Epithelial cell of proximal tubule (primary cell): ENCODE measurements around the gene MRPS2. TPM values are rescaled to one million over a fixed set of nuclear protein-coding genes. Genes with fewer than 3 reads are reported as not detected.
A peak's percentile ranks its signal among the peaks of the same experiment; 100 is the strongest.

Experiments
- DNase-seq: peaks from one replicate; pipeline ENCODE4 v3.0.0-alpha.2; 2011; ENCODE audit warnings: low read depth
- H3K4me3 ChIP-seq: 2 replicates; pipeline ENCODE4 v1.5.1; 2011; ENCODE audit warnings: low read depth, mild to moderate bottlenecking, low read length
- total RNA-seq: library from RNA; depleted of rRNA; stranded (reverse); fragments of >200 nt; gene quantifications from 2 replicates; pipeline ENCODE4 v1.2.3, GENCODE V29; 2015
- TF ChIP-seq, protein P1 (sequence below): conservative IDR thresholded peaks from 2 replicates; pipeline ENCODE4 v1.5.1; 2012; ENCODE audit warnings: low read depth, mild to moderate bottlenecking, low read length

The MRPS2 gene
- total RNA-seq, 1 donor from 2014 or later: 68.1 TPM

DNA sequence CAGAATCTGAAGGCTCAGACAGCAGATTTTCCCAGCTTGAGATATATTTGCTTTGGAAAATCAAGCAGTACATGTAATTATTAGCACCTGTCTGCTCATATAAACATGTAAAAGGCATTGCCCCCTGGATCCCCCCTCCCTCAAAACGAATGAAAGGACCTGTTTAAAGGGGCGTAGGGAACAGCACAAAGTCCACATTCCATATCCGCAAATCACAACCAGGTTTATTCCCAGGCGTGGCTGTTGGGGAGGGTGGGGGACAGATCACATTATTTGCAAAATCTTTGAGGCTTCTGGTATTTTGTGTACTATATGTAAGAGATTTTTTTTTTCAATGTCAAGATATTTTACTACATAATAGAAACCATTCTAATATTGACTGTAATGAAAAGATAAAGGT, 8.7 kb upstream of the MRPS2 start:
- no peak for DNase-seq
- peak overlapping the region; percentile 22 for H3K4me3 ChIP-seq
- TF ChIP-seq, protein P1, sequence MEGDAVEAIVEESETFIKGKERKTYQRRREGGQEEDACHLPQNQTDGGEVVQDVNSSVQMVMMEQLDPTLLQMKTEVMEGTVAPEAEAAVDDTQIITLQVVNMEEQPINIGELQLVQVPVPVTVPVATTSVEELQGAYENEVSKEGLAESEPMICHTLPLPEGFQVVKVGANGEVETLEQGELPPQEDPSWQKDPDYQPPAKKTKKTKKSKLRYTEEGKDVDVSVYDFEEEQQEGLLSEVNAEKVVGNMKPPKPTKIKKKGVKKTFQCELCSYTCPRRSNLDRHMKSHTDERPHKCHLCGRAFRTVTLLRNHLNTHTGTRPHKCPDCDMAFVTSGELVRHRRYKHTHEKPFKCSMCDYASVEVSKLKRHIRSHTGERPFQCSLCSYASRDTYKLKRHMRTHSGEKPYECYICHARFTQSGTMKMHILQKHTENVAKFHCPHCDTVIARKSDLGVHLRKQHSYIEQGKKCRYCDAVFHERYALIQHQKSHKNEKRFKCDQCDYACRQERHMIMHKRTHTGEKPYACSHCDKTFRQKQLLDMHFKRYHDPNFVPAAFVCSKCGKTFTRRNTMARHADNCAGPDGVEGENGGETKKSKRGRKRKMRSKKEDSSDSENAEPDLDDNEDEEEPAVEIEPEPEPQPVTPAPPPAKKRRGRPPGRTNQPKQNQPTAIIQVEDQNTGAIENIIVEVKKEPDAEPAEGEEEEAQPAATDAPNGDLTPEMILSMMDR: no peak

DNA sequence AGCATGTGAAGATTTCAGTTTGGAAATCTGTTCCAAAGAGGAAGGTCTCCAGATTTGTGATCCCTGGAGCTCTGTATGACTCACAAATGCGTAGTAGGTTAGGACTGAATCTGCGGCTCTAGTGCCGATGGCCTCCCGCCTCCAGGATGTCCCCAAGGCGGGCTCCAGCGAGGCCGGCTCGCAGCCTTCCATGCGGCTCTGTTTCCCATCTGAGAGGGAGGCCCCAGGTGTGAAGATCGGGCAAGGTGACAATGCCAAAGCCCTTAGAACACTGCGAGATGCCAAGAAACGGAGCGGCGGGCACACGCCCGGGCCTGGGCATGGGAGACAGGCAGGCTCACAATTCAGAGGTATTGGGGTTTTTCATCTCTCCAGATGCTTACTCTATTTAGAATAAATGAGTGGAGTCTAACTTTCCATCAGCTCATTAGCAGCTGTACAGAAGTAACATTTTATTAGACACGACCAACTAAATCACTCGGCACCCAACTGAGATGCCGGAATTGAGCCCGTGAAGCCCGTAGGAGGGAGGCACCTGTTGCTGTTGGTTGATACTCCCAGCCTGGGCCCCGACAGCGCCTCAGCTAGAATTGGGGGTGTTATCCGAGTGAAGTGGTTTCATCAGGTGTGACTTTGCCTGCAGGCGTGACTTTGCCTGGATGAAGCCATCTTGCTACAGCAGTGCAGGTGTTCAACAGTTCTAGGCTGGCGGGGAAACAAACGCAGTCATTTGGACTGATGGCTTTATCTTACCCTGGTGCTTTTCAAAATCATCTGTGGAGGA, 7.4 kb upstream of the MRPS2 start:
- TF ChIP-seq, protein P1: no peak
- DNase-seq: no peak
- no peak overlapping the region for H3K4me3 ChIP-seq

GRCh38 chr9:135494791-135495559, 5.5 kb upstream of the MRPS2 start:
- TF ChIP-seq, protein P1: no peak
- DNase-seq: no peak
- H3K4me3 ChIP-seq: no peak overlapping the region

GRCh38 chr9:135498381-135499126, 1.9 kb upstream of the MRPS2 start:
- H3K4me3 ChIP-seq: peak overlapping the region; percentile 86
- TF ChIP-seq, protein P1: no peak
- DNase-seq: no peak

GRCh38 chr9:135499326-135500070, 984 bp upstream of the MRPS2 start:
- TF ChIP-seq, protein P1: no peak
- peak overlapping the region; percentile 86 for H3K4me3 ChIP-seq
- no peak for DNase-seq

GRCh38 chr9:135500071-135500524, 384 bp upstream of the MRPS2 start:
- DNase-seq: no peak
- TF ChIP-seq, protein P1: no peak
- peak overlapping the region; percentile 86 for H3K4me3 ChIP-seq
